ENCODE results near the gene IFTAP. TPM values are rescaled to one million over a fixed set of nuclear protein-coding genes. Genes with fewer than 3 reads are reported as not detected.

Gene IFTAP
- polyA plus RNA-seq, 12 donors: 36.9 to 64.9 (median 48.2) TPM; not detected in 1

DNA sequence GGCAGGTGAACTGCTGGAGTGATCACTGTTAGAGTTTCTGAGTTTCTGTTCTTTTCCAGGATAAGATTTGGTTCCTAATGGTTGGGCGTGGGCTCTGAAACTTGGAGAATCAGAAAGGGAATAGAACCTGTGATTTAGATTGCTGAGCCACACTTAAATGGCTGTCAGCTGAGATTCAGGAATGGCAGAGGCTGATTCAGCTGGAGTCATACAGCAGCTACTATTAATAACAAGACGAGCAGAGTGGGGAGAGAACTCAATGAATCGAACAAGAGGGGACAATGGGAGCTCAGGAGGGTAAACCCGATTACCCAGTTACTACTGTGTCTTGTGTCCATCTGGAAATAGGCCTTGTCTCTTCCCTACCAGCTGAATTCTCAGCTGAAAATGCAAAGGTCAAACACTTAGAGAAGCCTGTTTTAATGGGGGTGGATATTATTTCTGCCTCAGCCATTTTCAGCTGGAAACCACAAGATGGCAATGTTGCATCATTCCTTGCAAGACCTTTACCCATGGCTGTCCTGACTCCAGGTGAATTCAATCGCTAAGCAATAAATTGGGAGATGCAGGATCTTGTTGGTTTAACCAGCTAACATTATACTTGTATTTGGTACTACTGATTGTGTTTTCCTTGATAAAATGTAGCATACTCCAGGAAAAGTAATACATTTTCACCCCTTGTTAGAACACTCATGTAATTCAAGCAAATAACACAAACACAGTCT, 108.2 kb downstream of the IFTAP start:
- peak; percentile 71 for DNase-seq

DNA sequence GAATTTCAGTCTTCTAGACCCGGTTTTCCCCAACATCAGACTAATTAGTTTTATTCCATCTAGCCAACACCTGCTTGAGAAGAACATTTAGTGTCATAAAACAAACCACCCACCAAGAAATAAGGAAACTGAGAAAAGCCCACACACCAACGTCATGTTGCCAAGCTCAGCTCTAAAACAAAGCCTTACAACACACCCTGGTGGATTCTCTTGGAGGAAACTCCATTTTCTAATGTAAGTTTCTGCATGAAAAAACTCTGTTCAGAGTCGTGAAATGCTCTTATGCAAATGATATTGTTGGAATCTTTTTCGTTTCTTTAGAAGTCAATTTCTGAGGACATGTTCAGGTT, 108.7 kb downstream of the IFTAP start:
- DNase-seq: no peak

Other genes starting within 250 kb of the IFTAP start
- gene TRAF6, start 84.2 kb upstream of the IFTAP start, polyA plus RNA-seq (ENCODE audit: insufficient read length in 12 of 12): 10 to 100 TPM in 11 of 12 donors, not detected in 1; 15.7 to 22.3 (median 20.4) TPM
- 10 to 100 TPM in 5 of 12 donors, 1 to 10 TPM in 6, not detected in 1; 5.9 to 22.4 (median 10.0) TPM for gene RAG1, start 26.5 kb upstream of the IFTAP start, polyA plus RNA-seq (ENCODE audit: insufficient read length in 12 of 12)
- gene RAG2, start 3.7 kb downstream of the IFTAP start, polyA plus RNA-seq (ENCODE audit: insufficient read length in 12 of 12): 1 to 10 TPM in 1 of 12 donors, under 1 TPM in 8, not detected in 3; 0.09 to 1.5 (median 0.50) TPM